GM23338 (cell line): ENCODE data around the gene PAFAH2. TPM values are rescaled to one million over a fixed set of nuclear protein-coding genes. Genes with fewer than 3 reads are reported as not detected.

Experiments
- ATAC-seq: fragments of 200-7000 bp; cut with Tn5 transposase; 3 replicates; pipeline ENCODE4 v1.9.1; 2020
- DNase-seq: peaks from one replicate; pipeline ENCODE4 v3.0.0-alpha.2; 2015; ENCODE audit warnings: low spot score
- H2AFZ ChIP-seq: fragments of 200-600 bp; sonication (generic); 2 replicates; pipeline ENCODE4 v1.8.0; 2016; ENCODE audit warnings: antibody characterized with exemption, mild to moderate bottlenecking, moderate library complexity
- H3F3A ChIP-seq: fragments of 200-600 bp; sonication (generic); replicated peaks from 2 replicates; pipeline ENCODE4 v1.8.0; 2017; ENCODE audit warnings: antibody characterized with exemption, mixed run types, low read depth
- H3K27ac ChIP-seq: fragments of 200-600 bp; sonication (generic); 2 replicates; pipeline ENCODE4 v1.6.1; 2016; ENCODE audit warnings: low read depth
- H3K27me3 ChIP-seq: fragments of 200-600 bp; sonication (generic); 2 replicates; pipeline ENCODE4 v1.8.0; 2016; ENCODE audit warnings: mild to moderate bottlenecking, mixed run types, moderate library complexity; ENCODE audit not compliant: insufficient read depth
- H3K36me3 ChIP-seq: fragments of 200-600 bp; sonication (generic); 2 replicates; pipeline ENCODE4 v1.8.0; 2016; ENCODE audit warnings: mild to moderate bottlenecking; ENCODE audit not compliant: insufficient read depth
- H3K4me1 ChIP-seq: fragments of 200-600 bp; sonication (generic); 2 replicates; pipeline ENCODE4 v1.8.0; 2016; ENCODE audit warnings: mild to moderate bottlenecking, moderate library complexity; ENCODE audit not compliant: insufficient read depth
- H3K4me2 ChIP-seq: fragments of 200-600 bp; sonication (generic); 2 replicates; pipeline ENCODE4 v1.7.1; 2017; ENCODE audit warnings: mixed run types
- H3K4me3 ChIP-seq: fragments of 200-600 bp; sonication (generic); 2 replicates; pipeline ENCODE4 v1.6.1; 2016; ENCODE audit warnings: mixed run types
- H3K79me2 ChIP-seq: fragments of 200-600 bp; sonication (generic); replicated peaks from 2 replicates; pipeline ENCODE4 v1.8.0; 2017; ENCODE audit warnings: mild to moderate bottlenecking; ENCODE audit not compliant: insufficient read depth
- H3K9me2 ChIP-seq: fragments of 200-600 bp; sonication (generic); 2 replicates; pipeline ENCODE4 v1.8.0; 2017; ENCODE audit not compliant: insufficient read depth
- H4K20me1 ChIP-seq: fragments of 200-600 bp; sonication (generic); replicated peaks from 2 replicates; pipeline ENCODE4 v1.8.0; 2017; ENCODE audit warnings: mild to moderate bottlenecking; ENCODE audit not compliant: insufficient read depth
- H3K27ac Mint-ChIP-seq: 2 replicates; pipeline ENCODE4 v1.8.0; 2020; ENCODE audit warnings: inconsistent platforms, mild to moderate bottlenecking, moderate library complexity, mixed read lengths
- H3K27me3 Mint-ChIP-seq: 3 replicates; pipeline ENCODE4 v1.8.0; 2022; ENCODE audit warnings: low read depth, mild to moderate bottlenecking, moderate library complexity, mixed read lengths, inconsistent platforms; ENCODE audit not compliant: insufficient read depth, poor library complexity
- H3K36me3 Mint-ChIP-seq: 3 replicates; pipeline ENCODE4 v1.8.0; 2021; ENCODE audit warnings: low read depth, mild to moderate bottlenecking, inconsistent platforms, moderate library complexity, mixed read lengths
- H3K4me1 Mint-ChIP-seq: 3 replicates; pipeline ENCODE4 v1.8.0; 2020; ENCODE audit warnings: mild to moderate bottlenecking, inconsistent platforms, mixed read lengths
- H3K4me3 Mint-ChIP-seq: 3 replicates; pipeline ENCODE4 v1.8.0; 2021; ENCODE audit warnings: moderate library complexity, mild to moderate bottlenecking, inconsistent platforms, mixed read lengths
- H3K9me3 Mint-ChIP-seq: 3 replicates; pipeline ENCODE4 v1.8.0; 2020; ENCODE audit warnings: moderate library complexity, mild to moderate bottlenecking, inconsistent platforms, mixed read lengths
- CREB1 ChIP-seq: fragments of 250-450 bp; sonication (Bioruptor Pico); IDR thresholded peaks from 2 replicates; pipeline ENCODE4 v1.5.0; 2020; ENCODE audit warnings: low read depth, mild to moderate bottlenecking, moderate library complexity
- CTCF ChIP-seq, 2 experiments: fragments of 200-600 bp in 1 of 2; sonication (generic) in 1 of 2; conservative IDR thresholded peaks; 2 replicates each; pipeline versions ENCODE4 v1.5.1 to v1.6.1; 2016 to 2017; ENCODE audit warnings: antibody characterized with exemption in 2 of 2, low read depth in 2 of 2, mild to moderate bottlenecking in 2 of 2, moderate library complexity in 1 of 2
- ETS1 ChIP-seq: IDR thresholded peaks from 2 replicates; pipeline ENCODE4 v1.6.1; 2016; ENCODE audit warnings: antibody characterized with exemption
- EZH2 ChIP-seq: fragments of 200-600 bp; sonication (generic); IDR thresholded peaks from one replicate; pipeline ENCODE4 v1.8.0; 2017; ENCODE audit warnings: antibody characterized with exemption, mild to moderate bottlenecking, low read depth; ENCODE audit not compliant: unreplicated experiment
- EZH2phosphoT487 ChIP-seq: fragments of 200-600 bp; sonication (generic); IDR thresholded peaks from one replicate; pipeline ENCODE4 v1.8.1; 2018; ENCODE audit warnings: antibody characterized with exemption; ENCODE audit not compliant: unreplicated experiment
- JUNB ChIP-seq: IDR thresholded peaks from one replicate; pipeline ENCODE4 v1.6.1; 2016; ENCODE audit warnings: antibody characterized with exemption; ENCODE audit not compliant: unreplicated experiment
- NANOG ChIP-seq: IDR thresholded peaks from 2 replicates; pipeline ENCODE4 v1.6.1; 2016; ENCODE audit warnings: antibody characterized with exemption, borderline replicate concordance
- POLR2AphosphoS5 ChIP-seq: IDR thresholded peaks from 2 replicates; pipeline ENCODE4 v1.6.1; 2016; ENCODE audit warnings: antibody characterized with exemption, low read depth
- STAT1 ChIP-seq: IDR thresholded peaks from one replicate; pipeline ENCODE4 v1.6.1; 2016; ENCODE audit warnings: antibody characterized with exemption; ENCODE audit not compliant: unreplicated experiment
- ZNF114 ChIP-seq: fragments of 250-450 bp; sonication (Bioruptor Pico); IDR thresholded peaks from 2 replicates; pipeline ENCODE4 v1.5.0; 2020; ENCODE audit warnings: mild to moderate bottlenecking, moderate library complexity
- ZNF331 ChIP-seq: fragments of 250-450 bp; sonication (Bioruptor Pico); IDR thresholded peaks from 2 replicates; pipeline ENCODE4 v1.5.0; 2020; ENCODE audit warnings: low read depth, mild to moderate bottlenecking, moderate library complexity
- polyA plus RNA-seq: library from polyadenylated mRNA; unstranded; fragments of >200 nt; fragmentation: Nextera tagmentation; extraction: Ambion mirVana; gene quantifications from 2 replicates; pipeline ENCODE4 v1.2.1, GENCODE V29; 2016
- total RNA-seq: library from RNA; depleted of rRNA; stranded (reverse); fragments of >200 nt; shearing (Covaris generic); gene quantifications from 2 replicates; pipeline ENCODE4 v1.2.3, GENCODE V29; 2014
- TF ChIP-seq, protein P1 (sequence below): fragments of 250-450 bp; sonication (Bioruptor Pico); IDR thresholded peaks from 2 replicates; pipeline ENCODE4 v1.5.0; 2020; ENCODE audit warnings: mild to moderate bottlenecking, moderate library complexity
- TF ChIP-seq, protein P2 (sequence below): IDR thresholded peaks from one replicate; pipeline ENCODE4 v1.6.1; 2018; ENCODE audit warnings: antibody characterized with exemption; ENCODE audit not compliant: unreplicated experiment

PAFAH2 gene
- total and polyA plus RNA-seq, 2 experiments from 2014 or later: 5.7 to 10.3 TPM

- Mint-ChIP-seq H3K36me3 (no peaks in the 10 kb centered on the region), H3K27ac (no peak overlapping the region), H3K9me3 (no peaks in the 10 kb centered on the region), H3K4me1 (peaks cover 23% of the 10 kb centered on the region), H3K27me3 (peaks cover 14% of the 10 kb centered on the region), H3K4me3 (peak overlapping the region; percentile 91; the same call in 1 of the 3 replicates)
- TF ChIP-seq EZH2phosphoT487: no peak
- TF ChIP-seq NANOG: no peak
- TF ChIP-seq ZNF114 (CRISPR knock-in tag): no peak
- no peak for TF ChIP-seq EZH2
- no peak for TF ChIP-seq CREB1 (CRISPR knock-in tag)
- no peak for TF ChIP-seq ETS1
- TF ChIP-seq ZNF331: no peak
- TF ChIP-seq, protein P1, sequence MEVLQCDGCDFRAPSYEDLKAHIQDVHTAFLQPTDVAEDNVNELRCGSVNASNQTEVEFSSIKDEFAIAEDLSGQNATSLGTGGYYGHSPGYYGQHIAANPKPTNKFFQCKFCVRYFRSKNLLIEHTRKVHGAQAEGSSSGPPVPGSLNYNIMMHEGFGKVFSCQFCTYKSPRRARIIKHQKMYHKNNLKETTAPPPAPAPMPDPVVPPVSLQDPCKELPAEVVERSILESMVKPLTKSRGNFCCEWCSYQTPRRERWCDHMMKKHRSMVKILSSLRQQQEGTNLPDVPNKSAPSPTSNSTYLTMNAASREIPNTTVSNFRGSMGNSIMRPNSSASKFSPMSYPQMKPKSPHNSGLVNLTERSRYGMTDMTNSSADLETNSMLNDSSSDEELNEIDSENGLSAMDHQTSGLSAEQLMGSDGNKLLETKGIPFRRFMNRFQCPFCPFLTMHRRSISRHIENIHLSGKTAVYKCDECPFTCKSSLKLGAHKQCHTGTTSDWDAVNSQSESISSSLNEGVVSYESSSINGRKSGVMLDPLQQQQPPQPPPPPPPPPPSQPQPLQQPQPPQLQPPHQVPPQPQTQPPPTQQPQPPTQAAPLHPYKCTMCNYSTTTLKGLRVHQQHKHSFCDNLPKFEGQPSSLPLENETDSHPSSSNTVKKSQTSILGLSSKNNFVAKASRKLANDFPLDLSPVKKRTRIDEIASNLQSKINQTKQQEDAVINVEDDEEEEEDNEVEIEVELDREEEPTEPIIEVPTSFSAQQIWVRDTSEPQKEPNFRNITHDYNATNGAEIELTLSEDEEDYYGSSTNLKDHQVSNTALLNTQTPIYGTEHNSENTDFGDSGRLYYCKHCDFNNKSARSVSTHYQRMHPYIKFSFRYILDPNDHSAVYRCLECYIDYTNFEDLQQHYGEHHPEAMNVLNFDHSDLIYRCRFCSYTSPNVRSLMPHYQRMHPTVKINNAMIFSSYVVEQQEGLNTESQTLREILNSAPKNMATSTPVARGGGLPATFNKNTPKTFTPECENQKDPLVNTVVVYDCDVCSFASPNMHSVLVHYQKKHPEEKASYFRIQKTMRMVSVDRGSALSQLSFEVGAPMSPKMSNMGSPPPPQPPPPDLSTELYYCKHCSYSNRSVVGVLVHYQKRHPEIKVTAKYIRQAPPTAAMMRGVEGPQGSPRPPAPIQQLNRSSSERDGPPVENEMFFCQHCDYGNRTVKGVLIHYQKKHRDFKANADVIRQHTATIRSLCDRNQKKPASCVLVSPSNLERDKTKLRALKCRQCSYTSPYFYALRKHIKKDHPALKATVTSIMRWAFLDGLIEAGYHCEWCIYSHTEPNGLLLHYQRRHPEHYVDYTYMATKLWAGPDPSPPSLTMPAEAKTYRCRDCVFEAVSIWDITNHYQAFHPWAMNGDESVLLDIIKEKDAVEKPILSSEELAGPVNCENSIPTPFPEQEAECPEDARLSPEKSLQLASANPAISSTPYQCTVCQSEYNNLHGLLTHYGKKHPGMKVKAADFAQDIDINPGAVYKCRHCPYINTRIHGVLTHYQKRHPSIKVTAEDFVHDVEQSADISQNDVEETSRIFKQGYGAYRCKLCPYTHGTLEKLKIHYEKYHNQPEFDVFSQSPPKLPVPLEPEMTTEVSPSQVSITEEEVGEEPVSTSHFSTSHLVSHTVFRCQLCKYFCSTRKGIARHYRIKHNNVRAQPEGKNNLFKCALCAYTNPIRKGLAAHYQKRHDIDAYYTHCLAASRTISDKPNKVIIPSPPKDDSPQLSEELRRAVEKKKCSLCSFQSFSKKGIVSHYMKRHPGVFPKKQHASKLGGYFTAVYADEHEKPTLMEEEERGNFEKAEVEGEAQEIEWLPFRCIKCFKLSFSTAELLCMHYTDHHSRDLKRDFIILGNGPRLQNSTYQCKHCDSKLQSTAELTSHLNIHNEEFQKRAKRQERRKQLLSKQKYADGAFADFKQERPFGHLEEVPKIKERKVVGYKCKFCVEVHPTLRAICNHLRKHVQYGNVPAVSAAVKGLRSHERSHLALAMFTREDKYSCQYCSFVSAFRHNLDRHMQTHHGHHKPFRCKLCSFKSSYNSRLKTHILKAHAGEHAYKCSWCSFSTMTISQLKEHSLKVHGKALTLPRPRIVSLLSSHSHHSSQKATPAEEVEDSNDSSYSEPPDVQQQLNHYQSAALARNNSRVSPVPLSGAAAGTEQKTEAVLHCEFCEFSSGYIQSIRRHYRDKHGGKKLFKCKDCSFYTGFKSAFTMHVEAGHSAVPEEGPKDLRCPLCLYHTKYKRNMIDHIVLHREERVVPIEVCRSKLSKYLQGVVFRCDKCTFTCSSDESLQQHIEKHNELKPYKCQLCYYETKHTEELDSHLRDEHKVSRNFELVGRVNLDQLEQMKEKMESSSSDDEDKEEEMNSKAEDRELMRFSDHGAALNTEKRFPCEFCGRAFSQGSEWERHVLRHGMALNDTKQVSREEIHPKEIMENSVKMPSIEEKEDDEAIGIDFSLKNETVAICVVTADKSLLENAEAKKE: no peak
- TF ChIP-seq CTCF (conservative IDR thresholded peaks at IDR 0.05; ENCODE audit: low read depth in 2 of 2): no peak
- no peak for TF ChIP-seq STAT1
- TF ChIP-seq JUNB: no peak
- TF ChIP-seq, protein P2, sequence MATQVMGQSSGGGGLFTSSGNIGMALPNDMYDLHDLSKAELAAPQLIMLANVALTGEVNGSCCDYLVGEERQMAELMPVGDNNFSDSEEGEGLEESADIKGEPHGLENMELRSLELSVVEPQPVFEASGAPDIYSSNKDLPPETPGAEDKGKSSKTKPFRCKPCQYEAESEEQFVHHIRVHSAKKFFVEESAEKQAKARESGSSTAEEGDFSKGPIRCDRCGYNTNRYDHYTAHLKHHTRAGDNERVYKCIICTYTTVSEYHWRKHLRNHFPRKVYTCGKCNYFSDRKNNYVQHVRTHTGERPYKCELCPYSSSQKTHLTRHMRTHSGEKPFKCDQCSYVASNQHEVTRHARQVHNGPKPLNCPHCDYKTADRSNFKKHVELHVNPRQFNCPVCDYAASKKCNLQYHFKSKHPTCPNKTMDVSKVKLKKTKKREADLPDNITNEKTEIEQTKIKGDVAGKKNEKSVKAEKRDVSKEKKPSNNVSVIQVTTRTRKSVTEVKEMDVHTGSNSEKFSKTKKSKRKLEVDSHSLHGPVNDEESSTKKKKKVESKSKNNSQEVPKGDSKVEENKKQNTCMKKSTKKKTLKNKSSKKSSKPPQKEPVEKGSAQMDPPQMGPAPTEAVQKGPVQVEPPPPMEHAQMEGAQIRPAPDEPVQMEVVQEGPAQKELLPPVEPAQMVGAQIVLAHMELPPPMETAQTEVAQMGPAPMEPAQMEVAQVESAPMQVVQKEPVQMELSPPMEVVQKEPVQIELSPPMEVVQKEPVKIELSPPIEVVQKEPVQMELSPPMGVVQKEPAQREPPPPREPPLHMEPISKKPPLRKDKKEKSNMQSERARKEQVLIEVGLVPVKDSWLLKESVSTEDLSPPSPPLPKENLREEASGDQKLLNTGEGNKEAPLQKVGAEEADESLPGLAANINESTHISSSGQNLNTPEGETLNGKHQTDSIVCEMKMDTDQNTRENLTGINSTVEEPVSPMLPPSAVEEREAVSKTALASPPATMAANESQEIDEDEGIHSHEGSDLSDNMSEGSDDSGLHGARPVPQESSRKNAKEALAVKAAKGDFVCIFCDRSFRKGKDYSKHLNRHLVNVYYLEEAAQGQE: no peak
- TF ChIP-seq POLR2AphosphoS5: no peak
- Histone ChIP-seq H3K27me3 (no peaks in the 10 kb centered on the region), H4K20me1 (no peaks in the 10 kb centered on the region), H3F3A (no peaks in the 10 kb centered on the region), H3K27ac (no peak overlapping the region), H3K36me3 (no peaks in the 10 kb centered on the region), H3K4me1 (peaks cover 14% of the 10 kb centered on the region), H3K4me2 (peak overlapping the region; percentile 76), H3K9me2 (no peaks in the 10 kb centered on the region), H2AFZ (peak overlapping the region; percentile 100), H3K79me2 (no peaks in the 10 kb centered on the region), H3K4me3 (no peak overlapping the region; the same call in 1 of the 2 replicates)
- no peak for ATAC-seq
- DNase-seq: no peak
These were observed 1.4 kb upstream of the PAFAH2 start for GRCh38 chr1:25999041-25999800.
